Aorta (tissue), 5 donors: ENCODE measurements around the gene FRMPD2. TPM values are rescaled to one million over a fixed set of nuclear protein-coding genes. Genes with fewer than 3 reads are reported as not detected.
"Not testable (repeated sequence)": the region's sequence is repeated elsewhere in the genome, so short reads cannot be mapped to it uniquely, and the experiment has no call there.

Experiments used
- ATAC-seq: fragments of 200-7000 bp; cut with Tn5 transposase; one replicate; pipeline ENCODE4 v1.9.1; 2022; ENCODE audit warnings: moderate library complexity; ENCODE audit not compliant: low FRiP score
- DNase-seq, 2 donors: peaks; one replicate each; pipeline ENCODE4 v3.0.0-alpha.2; 2020
- H3K27ac ChIP-seq, 2 donors: one replicate each; pipeline ENCODE4 v1.5.1; 2013; ENCODE audit warnings: low read length in 2 of 2, mild to moderate bottlenecking in 2 of 2, moderate library complexity in 2 of 2, control low read depth in 1 of 2, inconsistent platforms in 1 of 2, low read depth in 1 of 2
- H3K27me3 ChIP-seq, 2 donors: one replicate each; pipeline ENCODE4 v1.6.1; 2013; ENCODE audit warnings: control low read depth in 1 of 2, low read length in 1 of 2, mild to moderate bottlenecking in 1 of 2, moderate library complexity in 1 of 2; ENCODE audit not compliant: insufficient read depth in 2 of 2, control insufficient read depth in 1 of 2
- H3K36me3 ChIP-seq, 2 donors: one replicate each; pipeline ENCODE4 v1.6.1; 2013; ENCODE audit warnings: control low read depth in 1 of 2, low read length in 1 of 2, mild to moderate bottlenecking in 1 of 2; ENCODE audit not compliant: insufficient read depth in 2 of 2, control insufficient read depth in 1 of 2
- H3K4me1 ChIP-seq, 2 donors: one replicate each; pipeline ENCODE4 v1.6.1; 2013; ENCODE audit warnings: low read length in 2 of 2, control low read depth in 1 of 2, mild to moderate bottlenecking in 1 of 2, moderate library complexity in 1 of 2; ENCODE audit not compliant: insufficient read depth in 2 of 2, control insufficient read depth in 1 of 2
- H3K4me3 ChIP-seq, 2 donors: one replicate each; pipeline ENCODE4 v1.5.1; 2013; ENCODE audit warnings: low read length in 2 of 2, control low read depth in 1 of 2, mild to moderate bottlenecking in 1 of 2
- H3K9me3 ChIP-seq: one replicate; pipeline ENCODE4 v1.6.1; 2013; ENCODE audit warnings: mild to moderate bottlenecking, low read length; ENCODE audit not compliant: control insufficient read depth
- WGBS, 2 donors: extraction: QIAGEN DNeasy Blood & Tissue Kit; methylation state at CpG; one replicate each; pipeline ENCODE4 v1.1.7; 2013; 5-methylcytosine and 5-hydroxymethylcytosine counted together
- intact Hi-C, 2 donors: fragments of 100-400 bp; cut with DNase I; formaldehyde crosslinking; loops; one replicate each; pipeline versions ENCODE4 v1.14.2 to v1.15.0; 2022
- polyA plus RNA-seq, 2 donors: library from polyadenylated mRNA; stranded (reverse); fragments of 200-250 nt; gene quantifications; one replicate each; pipeline ENCODE4 v1.2.3, GENCODE V29; 2013
- total RNA-seq, 2 donors: library from RNA; stranded (reverse); fragmentation: NEBNext Ultra II Directional; extraction: Animal tissue kit (Norgen Biotek cat#: 25700); gene quantifications; one replicate each; pipeline ENCODE4 v1.2.1, GENCODE V29; 2021
- donor health status: healthy with polysubstance abuse.
- donor health status: Bipolar disorder and iron deficiency.
- donor health status: DM: no; HTN: no; CAD: no.
- donor health status: DM: no; HTN: no; CAD: no.
- donor health status: DM: yes; HTN: yes; CAD: no.

The FRMPD2 gene
- total and polyA plus RNA-seq, 4 donors, result not detected

DNA sequence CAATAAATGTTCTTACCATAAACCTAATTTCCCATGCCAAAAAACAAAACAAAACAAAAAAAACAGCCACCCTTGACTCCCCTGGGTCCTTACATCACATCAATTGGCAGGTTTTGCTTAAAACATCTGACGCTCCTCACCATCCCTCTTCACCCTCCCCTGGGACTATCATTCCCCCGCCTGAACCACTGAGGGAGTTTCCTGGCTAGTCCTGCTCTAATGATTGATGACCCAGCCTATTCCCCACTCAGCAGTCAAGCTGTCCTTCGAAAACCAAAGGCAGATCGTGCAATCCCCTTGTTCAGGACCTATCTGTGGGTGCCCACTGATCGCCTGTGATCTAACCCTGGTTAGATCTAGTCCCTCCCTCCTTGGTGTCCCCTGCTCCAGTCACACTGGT is 11.2 kb upstream of the FRMPD2 start:
- DNase-seq, result no peak
- WGBS, 2 donors, result 43 to 46% methylated on average over 5 of the region's 5 CpGs
- Histone ChIP-seq H3K9me3 (peaks cover 12% of the 10 kb centered on the region), H3K36me3 (no peaks in the 10 kb centered on the region), H3K27me3 (no peaks in the 10 kb centered on the region), H3K27ac (no peak overlapping the region), H3K4me1 (no peaks in the 10 kb centered on the region), H3K4me3 (no peak overlapping the region)
- ATAC-seq, result no peak
- intact Hi-C loops, result no loop called here

DNA sequence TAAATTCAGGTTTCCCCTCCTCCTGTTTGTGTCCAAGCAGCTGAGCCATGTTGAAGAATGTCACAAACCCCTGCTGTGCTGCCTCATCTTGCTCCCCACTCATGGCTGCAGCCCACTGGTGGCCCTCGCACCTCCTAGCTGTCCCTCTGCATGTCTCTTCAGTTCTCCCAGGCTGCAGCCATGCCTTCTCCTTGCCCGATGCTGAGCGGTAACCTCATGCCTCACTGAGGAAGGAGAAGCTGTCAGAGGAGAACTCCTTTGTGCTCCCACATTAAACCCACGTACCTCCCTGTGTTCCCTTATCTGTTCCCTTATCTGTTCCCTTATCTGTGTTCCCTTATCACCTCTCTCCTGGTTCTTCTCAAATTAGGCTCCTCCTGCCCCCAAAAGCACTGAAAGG is 10.3 kb upstream of the FRMPD2 start:
- DNase-seq (no peak), ATAC-seq (no peak)
- H3K4me3 ChIP-seq, result no peak overlapping the region
- H3K36me3 ChIP-seq, result no peaks in the 10 kb centered on the region
- H3K27ac ChIP-seq, result no peak overlapping the region
- WGBS, 2 donors, result 61 to 64% methylated on average over 4 of the region's 4 CpGs
- intact Hi-C loops, result no loop called here
- no peaks in the 10 kb centered on the region for H3K4me1 ChIP-seq
- no peaks in the 10 kb centered on the region for H3K27me3 ChIP-seq
- peaks cover 14% of the 10 kb centered on the region for H3K9me3 ChIP-seq

DNA sequence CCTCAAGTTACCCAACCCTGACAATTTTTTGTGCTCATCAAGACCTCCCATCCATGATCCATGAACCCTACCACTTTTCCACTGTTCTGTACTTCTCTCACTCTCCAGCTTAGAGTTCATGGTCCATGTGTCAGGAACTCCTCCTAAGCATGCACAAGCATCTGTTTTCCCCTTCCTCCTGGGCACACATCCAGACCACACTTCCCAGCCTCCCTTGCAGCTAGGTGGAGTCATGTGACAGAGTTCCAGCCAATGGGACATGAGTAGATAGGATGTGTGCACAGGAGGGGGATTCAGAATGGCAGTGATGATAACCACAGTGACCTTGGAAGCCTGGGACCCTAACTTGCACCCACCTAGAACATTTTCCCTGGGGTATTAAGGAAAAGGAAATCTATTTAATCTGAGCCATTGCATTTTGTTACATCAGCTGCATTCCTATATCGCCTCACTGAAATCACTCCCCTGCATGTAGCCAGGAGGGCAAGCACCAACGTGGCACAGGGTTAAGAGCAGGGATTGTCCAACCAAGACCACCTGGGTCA is 9.6 kb upstream of the FRMPD2 start:
- 88% methylated on average over 2 of the region's 2 CpGs for WGBS, 2 donors
- peaks cover 15% of the 10 kb centered on the region for H3K9me3 ChIP-seq
- no peaks in the 10 kb centered on the region for H3K36me3 ChIP-seq
- no peak overlapping the region for H3K4me3 ChIP-seq
- H3K27ac ChIP-seq, result no peak overlapping the region
- intact Hi-C loops, result no loop called here
- ATAC-seq (no peak), DNase-seq (no peak)
- no peaks in the 10 kb centered on the region for H3K4me1 ChIP-seq
- no peaks in the 10 kb centered on the region for H3K27me3 ChIP-seq

DNA sequence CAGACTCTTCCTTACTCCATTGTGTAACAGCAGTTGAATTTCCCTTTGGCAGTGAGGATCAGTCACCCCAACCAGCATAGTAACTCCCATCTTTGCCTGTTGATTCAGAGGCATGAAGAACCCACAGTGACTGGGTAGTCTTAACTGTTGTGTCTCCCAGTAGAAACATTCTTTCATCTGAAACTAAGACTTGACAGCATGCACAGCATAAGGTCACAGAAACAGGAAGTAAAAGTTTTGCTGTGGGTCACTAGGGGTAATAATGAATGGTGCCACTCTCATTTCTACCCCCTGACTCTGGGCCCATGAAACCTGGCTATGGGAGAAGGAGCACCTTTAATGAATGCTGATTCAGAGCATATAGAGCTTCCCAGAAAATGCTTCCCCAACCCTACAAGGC is 8.3 kb upstream of the FRMPD2 start:
- H3K4me3 ChIP-seq, result no peak overlapping the region
- ATAC-seq, result no peak

DNA sequence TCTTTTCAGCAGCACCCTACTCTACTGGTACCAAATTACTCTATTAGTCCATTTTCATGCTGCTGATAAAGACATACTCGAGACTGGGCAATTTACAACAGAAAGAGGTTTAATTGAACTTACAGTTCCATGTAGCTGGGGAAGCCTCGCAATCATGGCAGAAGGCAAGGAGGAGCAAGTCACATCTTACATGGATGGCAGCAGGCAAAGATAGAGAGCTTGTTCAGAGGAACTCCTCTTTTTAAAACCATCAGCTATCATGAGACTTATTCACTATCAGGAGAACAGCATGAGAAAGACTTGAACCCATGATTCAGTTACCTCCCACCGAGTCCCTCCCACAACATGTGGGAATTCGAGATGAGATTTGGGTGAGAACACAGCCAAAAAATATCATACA is 7.2 kb upstream of the FRMPD2 start:
- H3K27ac ChIP-seq, H3K4me3 ChIP-seq, H3K36me3 ChIP-seq, H3K27me3 ChIP-seq, ATAC-seq, H3K4me1 ChIP-seq, DNase-seq, intact Hi-C loops: not testable (repeated sequence)
- WGBS, 2 donors, result 67 to 74% methylated on average over 4 of the region's 4 CpGs
- H3K9me3 ChIP-seq, result peaks cover 16% of the 10 kb centered on the region

More for the DNA sequence above, 8.3 kb upstream of the FRMPD2 start:
- H3K27me3 ChIP-seq, result no peaks in the 10 kb centered on the region
- intact Hi-C loops, result no loop called here
- DNase-seq, result no peak
- H3K27ac ChIP-seq, result no peak overlapping the region
- no peaks in the 10 kb centered on the region for H3K4me1 ChIP-seq
- H3K36me3 ChIP-seq, result no peaks in the 10 kb centered on the region
- peaks cover 16% of the 10 kb centered on the region for H3K9me3 ChIP-seq

DNA sequence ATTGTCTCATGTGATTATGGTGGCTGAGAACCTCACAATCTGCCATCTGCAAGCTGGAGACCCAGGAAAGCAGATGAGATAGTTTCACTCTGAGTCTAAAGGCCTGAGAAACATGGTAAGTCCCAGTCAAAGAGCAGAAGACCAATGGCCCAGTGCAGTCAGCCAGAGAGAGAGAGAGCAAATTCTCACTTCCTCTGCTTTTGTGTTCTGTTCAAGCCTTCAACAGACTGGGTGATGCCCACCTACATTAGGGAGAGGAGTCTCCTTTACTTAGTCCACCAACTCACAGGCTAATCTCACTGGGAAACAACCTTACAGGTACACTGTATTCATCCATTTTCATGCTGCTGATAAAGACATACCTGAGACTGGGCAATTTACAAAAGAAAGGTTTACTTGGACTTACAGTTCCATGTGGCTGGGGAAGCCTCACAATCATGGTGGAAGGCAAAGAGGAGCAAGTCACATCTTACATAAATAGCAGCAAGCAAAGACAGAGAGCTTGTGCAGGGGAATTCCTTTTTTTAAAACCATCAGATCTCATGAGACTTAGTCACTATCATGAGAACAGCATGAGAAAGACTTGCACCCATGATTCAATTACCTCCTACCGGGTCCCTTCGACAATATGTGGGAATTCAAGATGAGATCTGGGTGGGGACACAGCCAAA is 4.7 kb upstream of the FRMPD2 start:
- ATAC-seq, result no peak
- H3K36me3 ChIP-seq, result no peaks in the 10 kb centered on the region
- peaks cover 14% of the 10 kb centered on the region for H3K9me3 ChIP-seq
- H3K27ac ChIP-seq, result no peak overlapping the region
- DNase-seq, result no peak
- H3K27me3 ChIP-seq, result no peaks in the 10 kb centered on the region
- no peak overlapping the region for H3K4me3 ChIP-seq
- intact Hi-C loops, result no loop called here
- 77 to 90% methylated on average over 2 of the region's 2 CpGs for WGBS, 2 donors
- no peaks in the 10 kb centered on the region for H3K4me1 ChIP-seq

DNA sequence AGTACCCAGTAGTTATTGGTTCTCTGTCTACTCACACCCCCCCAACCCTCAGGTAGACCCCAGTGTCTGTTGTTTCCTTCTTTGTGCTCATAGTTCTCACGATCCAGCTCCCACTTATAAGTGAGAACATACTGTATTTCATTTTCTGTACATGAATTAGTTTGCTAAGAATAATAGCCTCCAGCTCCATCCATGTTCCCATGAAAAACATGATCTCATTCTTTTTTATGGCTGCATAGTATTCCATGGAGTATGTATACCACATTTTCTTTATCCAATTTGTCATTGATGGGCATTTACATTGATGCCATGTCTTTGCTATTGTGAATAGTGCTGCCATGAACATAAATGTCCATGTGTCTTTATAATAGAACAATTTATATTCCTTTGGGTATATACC is 2.6 kb upstream of the FRMPD2 start:
- WGBS, 2 donors, result 89 to 96% methylated on average over 1 of the region's 1 CpG
- Histone ChIP-seq H3K4me1 (no peaks in the 10 kb centered on the region), H3K36me3 (no peaks in the 10 kb centered on the region), H3K27ac (no peak overlapping the region), H3K9me3 (peaks cover 7% of the 10 kb centered on the region), H3K27me3 (no peaks in the 10 kb centered on the region), H3K4me3 (no peak overlapping the region)
- ATAC-seq, result no peak
- intact Hi-C loops, result no loop called here
- DNase-seq, result no peak

DNA sequence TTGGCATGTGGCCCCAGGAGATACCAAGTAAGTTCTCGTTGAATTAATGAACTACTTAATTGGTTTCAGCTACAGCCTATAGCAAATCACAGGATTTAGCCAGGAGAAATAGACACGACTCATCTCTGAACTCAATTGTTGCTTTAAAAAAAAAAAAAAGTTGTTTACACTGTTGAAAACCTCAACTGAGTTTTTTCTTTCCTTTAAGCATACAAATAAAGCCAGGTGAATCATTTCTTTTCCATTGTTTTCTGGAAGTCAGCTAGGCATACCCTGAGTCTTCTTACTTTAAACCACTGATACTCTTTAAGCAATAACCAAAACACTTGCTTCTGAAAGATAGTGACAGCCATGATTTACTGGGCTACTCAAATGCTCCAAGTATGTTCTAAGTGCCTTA is 755 bp downstream of the FRMPD2 start:
- Histone ChIP-seq H3K27ac (no peak overlapping the region), H3K36me3 (no peaks in the 10 kb centered on the region), H3K4me1 (no peaks in the 10 kb centered on the region), H3K9me3 (no peaks in the 10 kb centered on the region), H3K27me3 (no peaks in the 10 kb centered on the region), H3K4me3 (no peak overlapping the region)
- ATAC-seq (no peak), DNase-seq (no peak)
- WGBS, 2 donors, result 88 to 91% methylated on average over 2 of the region's 2 CpGs
- intact Hi-C loops, result no loop called here

DNA sequence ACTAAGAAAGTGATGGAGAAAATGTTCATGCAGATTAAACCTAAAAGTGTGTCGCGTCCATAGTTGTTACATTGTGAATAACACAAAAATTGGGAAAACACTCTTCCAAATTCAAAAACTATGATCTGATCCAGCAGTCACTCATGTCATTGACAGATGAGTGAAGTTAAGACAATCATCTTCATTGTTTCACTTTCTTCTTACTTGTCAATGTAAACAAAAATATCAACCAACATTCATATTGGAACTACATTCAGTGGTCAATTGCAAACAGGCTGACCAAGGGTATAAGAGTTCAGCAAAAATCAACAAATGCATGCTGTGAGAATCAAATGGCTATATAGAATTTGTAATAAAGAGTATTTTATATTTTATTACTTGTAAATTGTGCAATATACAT is 1.8 kb downstream of the FRMPD2 start:
- Histone ChIP-seq H3K27me3 (no peaks in the 10 kb centered on the region), H3K4me3 (no peak overlapping the region), H3K36me3 (no peaks in the 10 kb centered on the region), H3K27ac (no peak overlapping the region), H3K9me3 (no peaks in the 10 kb centered on the region), H3K4me1 (no peaks in the 10 kb centered on the region)
- no peak for DNase-seq
- WGBS, 2 donors, result 96 to 99% methylated on average over 2 of the region's 2 CpGs
- no peak for ATAC-seq
- intact Hi-C loops, result no loop called here
